ENCODE results near the gene DDC. TPM values are rescaled to one million over a fixed set of nuclear protein-coding genes. Genes with fewer than 3 reads are reported as not detected.

Gene DDC
- total and polyA plus RNA-seq, 4 donors = 27.2 to 74.9 (median 58.6) TPM

DNA sequence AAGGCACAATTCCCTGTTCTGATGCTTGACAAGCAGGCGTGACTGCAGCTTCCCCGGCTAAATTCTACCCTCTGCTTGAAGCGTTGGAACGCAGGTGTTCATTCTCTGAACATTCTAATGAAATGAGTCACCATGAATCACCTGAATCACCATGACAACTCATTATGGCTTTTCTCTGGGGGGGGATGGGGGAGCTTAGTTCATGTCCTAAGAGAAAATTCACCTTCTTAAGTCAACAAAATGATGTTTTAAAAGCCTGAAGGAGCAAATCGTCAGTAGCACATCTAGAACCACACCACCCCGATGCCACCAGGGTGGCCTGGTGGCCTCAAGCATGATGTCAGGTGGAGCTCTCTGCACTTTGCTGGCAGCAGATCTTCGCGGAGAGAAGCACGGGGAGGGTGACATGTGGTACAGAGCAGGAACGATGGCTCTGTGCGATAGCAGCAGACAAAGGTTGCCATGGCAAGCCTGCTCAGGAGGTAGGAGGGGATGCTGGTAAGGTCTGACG, 33.7 kb downstream of the DDC start:
- Histone ChIP-seq H3K4me3 (ENCODE audit: low read depth in 1 of 3, low read length in 3 of 3) (no peak overlapping the region), H3K9ac (ENCODE audit: low read depth in 1 of 2, low read length in 2 of 2) (no peak overlapping the region), H3K27ac (ENCODE audit: low read depth in 1 of 2, low read length in 2 of 2) (no peak overlapping the region), H3K36me3 (ENCODE audit: control insufficient read depth in 4 of 4, insufficient read depth in 3 of 4, low read depth in 1 of 4, low read length in 3 of 4) (peaks cover 0 to 5% (median 1%) of the 10 kb centered on the region in 4 donors), H3K9me3 (ENCODE audit: control insufficient read depth in 4 of 4, low read length in 3 of 4) (no peaks in the 10 kb centered on the region), H3K4me1 (ENCODE audit: control insufficient read depth in 4 of 4, insufficient read depth in 4 of 4, low read length in 3 of 4) (peaks cover 6 to 21% (median 12%) of the 10 kb centered on the region in 4 donors), H3K27me3 (ENCODE audit: control insufficient read depth in 4 of 4, insufficient read depth in 4 of 4, low read length in 3 of 4) (no peaks in the 10 kb centered on the region)
- DNase-seq (ENCODE audit: low spot score) = no peak
- WGBS = 87% methylated on average over 12 of the region's 12 CpGs
- TF ChIP-seq, protein P1, sequence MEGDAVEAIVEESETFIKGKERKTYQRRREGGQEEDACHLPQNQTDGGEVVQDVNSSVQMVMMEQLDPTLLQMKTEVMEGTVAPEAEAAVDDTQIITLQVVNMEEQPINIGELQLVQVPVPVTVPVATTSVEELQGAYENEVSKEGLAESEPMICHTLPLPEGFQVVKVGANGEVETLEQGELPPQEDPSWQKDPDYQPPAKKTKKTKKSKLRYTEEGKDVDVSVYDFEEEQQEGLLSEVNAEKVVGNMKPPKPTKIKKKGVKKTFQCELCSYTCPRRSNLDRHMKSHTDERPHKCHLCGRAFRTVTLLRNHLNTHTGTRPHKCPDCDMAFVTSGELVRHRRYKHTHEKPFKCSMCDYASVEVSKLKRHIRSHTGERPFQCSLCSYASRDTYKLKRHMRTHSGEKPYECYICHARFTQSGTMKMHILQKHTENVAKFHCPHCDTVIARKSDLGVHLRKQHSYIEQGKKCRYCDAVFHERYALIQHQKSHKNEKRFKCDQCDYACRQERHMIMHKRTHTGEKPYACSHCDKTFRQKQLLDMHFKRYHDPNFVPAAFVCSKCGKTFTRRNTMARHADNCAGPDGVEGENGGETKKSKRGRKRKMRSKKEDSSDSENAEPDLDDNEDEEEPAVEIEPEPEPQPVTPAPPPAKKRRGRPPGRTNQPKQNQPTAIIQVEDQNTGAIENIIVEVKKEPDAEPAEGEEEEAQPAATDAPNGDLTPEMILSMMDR (IDR thresholded peaks at IDR 0.05; ENCODE audit: low read depth, low read length, missing input control) = no peak
- TF ChIP-seq FOXA2 (IDR thresholded peaks at IDR 0.05) = no peak

DNA sequence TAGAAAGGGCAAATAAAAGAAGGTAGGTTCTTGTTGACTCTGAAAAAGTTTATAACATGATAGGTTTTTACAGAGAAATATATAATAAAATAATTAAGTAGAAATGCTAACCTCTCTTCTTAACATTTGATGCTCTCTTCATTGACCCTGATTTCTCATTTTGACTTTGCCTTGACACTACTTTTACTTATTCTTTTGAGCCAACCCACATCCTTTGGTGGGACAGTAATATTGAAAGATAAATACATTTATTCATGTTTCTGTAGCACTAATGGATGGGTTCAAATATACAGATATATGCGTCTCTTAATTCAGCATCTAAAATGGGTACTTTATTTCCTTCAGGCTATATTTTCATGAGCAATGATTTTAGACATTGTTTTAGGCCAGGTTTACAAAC, 34.4 kb downstream of the DDC start:
- no peaks in the 10 kb centered on the region for H3K27me3 ChIP-seq (ENCODE audit: control insufficient read depth in 4 of 4, insufficient read depth in 4 of 4, low read length in 3 of 4)
- peaks cover 0 to 2% (median under 1%) of the 10 kb centered on the region in 4 donors for H3K36me3 ChIP-seq (ENCODE audit: control insufficient read depth in 4 of 4, insufficient read depth in 3 of 4, low read depth in 1 of 4, low read length in 3 of 4)
- no peak for TF ChIP-seq JUND (IDR thresholded peaks at IDR 0.05)
- TF ChIP-seq NR2F2 (IDR thresholded peaks at IDR 0.05) = no peak
- TF ChIP-seq, protein P1 (IDR thresholded peaks at IDR 0.05; ENCODE audit: low read depth, low read length, missing input control) = no peak
- TF ChIP-seq FOXA1 (IDR thresholded peaks at IDR 0.05) = no peak
- TF ChIP-seq YY1 (IDR thresholded peaks at IDR 0.05) = no peak
- TF ChIP-seq GABPA (IDR thresholded peaks at IDR 0.05 in 1 of 2, conservative IDR thresholded peaks at IDR 0.05 in 1 of 2) = no peak
- no peak for TF ChIP-seq HNF4A (conservative IDR thresholded peaks at IDR 0.05)
- no peak for TF ChIP-seq FOXA2 (IDR thresholded peaks at IDR 0.05)
- TF ChIP-seq, protein P2, sequence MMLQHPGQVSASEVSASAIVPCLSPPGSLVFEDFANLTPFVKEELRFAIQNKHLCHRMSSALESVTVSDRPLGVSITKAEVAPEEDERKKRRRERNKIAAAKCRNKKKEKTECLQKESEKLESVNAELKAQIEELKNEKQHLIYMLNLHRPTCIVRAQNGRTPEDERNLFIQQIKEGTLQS (IDR thresholded peaks at IDR 0.05) = no peak
- TF ChIP-seq, protein P3, sequence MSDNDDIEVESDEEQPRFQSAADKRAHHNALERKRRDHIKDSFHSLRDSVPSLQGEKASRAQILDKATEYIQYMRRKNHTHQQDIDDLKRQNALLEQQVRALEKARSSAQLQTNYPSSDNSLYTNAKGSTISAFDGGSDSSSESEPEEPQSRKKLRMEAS (IDR thresholded peaks at IDR 0.05) = no peak
- TF ChIP-seq RXRA (IDR thresholded peaks at IDR 0.05) = no peak
- TF ChIP-seq, protein P4, sequence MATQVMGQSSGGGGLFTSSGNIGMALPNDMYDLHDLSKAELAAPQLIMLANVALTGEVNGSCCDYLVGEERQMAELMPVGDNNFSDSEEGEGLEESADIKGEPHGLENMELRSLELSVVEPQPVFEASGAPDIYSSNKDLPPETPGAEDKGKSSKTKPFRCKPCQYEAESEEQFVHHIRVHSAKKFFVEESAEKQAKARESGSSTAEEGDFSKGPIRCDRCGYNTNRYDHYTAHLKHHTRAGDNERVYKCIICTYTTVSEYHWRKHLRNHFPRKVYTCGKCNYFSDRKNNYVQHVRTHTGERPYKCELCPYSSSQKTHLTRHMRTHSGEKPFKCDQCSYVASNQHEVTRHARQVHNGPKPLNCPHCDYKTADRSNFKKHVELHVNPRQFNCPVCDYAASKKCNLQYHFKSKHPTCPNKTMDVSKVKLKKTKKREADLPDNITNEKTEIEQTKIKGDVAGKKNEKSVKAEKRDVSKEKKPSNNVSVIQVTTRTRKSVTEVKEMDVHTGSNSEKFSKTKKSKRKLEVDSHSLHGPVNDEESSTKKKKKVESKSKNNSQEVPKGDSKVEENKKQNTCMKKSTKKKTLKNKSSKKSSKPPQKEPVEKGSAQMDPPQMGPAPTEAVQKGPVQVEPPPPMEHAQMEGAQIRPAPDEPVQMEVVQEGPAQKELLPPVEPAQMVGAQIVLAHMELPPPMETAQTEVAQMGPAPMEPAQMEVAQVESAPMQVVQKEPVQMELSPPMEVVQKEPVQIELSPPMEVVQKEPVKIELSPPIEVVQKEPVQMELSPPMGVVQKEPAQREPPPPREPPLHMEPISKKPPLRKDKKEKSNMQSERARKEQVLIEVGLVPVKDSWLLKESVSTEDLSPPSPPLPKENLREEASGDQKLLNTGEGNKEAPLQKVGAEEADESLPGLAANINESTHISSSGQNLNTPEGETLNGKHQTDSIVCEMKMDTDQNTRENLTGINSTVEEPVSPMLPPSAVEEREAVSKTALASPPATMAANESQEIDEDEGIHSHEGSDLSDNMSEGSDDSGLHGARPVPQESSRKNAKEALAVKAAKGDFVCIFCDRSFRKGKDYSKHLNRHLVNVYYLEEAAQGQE (IDR thresholded peaks at IDR 0.05) = no peak
- no peak overlapping the region for H3K4me3 ChIP-seq (ENCODE audit: low read depth in 1 of 3, low read length in 3 of 3)
- no peak for DNase-seq (ENCODE audit: low spot score)
- no peak overlapping the region for H3K9ac ChIP-seq (ENCODE audit: low read depth in 1 of 2, low read length in 2 of 2)
- H3K27ac ChIP-seq (ENCODE audit: low read depth in 1 of 2, low read length in 2 of 2) = no peak overlapping the region
- WGBS = 86% methylated on average over 1 of the region's 1 CpG
- no peaks in the 10 kb centered on the region for H3K9me3 ChIP-seq (ENCODE audit: control insufficient read depth in 4 of 4, low read length in 3 of 4)
- peaks cover 6 to 21% (median 12%) of the 10 kb centered on the region in 4 donors for H3K4me1 ChIP-seq (ENCODE audit: control insufficient read depth in 4 of 4, insufficient read depth in 4 of 4, low read length in 3 of 4)
